Progenitor cell of endocrine pancreas (in vitro differentiated cells): ENCODE measurements around the gene GRAP2. TPM values are rescaled to one million over a fixed set of nuclear protein-coding genes. Genes with fewer than 3 reads are reported as not detected.

ENCODE experiments used
- DNase-seq: peaks from one replicate; pipeline ENCODE4 v3.0.0; 2021; ENCODE audit warnings: low spot score; ENCODE audit not compliant: unreplicated experiment
- H3K27ac Mint-ChIP-seq: 2 replicates; pipeline ENCODE4 v1.8.0; 2021; ENCODE audit warnings: mild to moderate bottlenecking, moderate library complexity, mixed read lengths
- H3K27me3 Mint-ChIP-seq: 2 replicates; pipeline ENCODE4 v1.8.0; 2021; ENCODE audit warnings: mixed read lengths
- H3K36me3 Mint-ChIP-seq: 2 replicates; pipeline ENCODE4 v1.8.0; 2022; ENCODE audit warnings: mixed read lengths; ENCODE audit not compliant: insufficient read depth
- H3K4me1 Mint-ChIP-seq: 2 replicates; pipeline ENCODE4 v1.8.0; 2021; ENCODE audit warnings: low read depth, mixed read lengths
- H3K4me3 Mint-ChIP-seq: 2 replicates; pipeline ENCODE4 v1.8.0; 2021; ENCODE audit warnings: low read depth, mild to moderate bottlenecking, moderate library complexity, mixed read lengths
- H3K9me3 Mint-ChIP-seq: 2 replicates; pipeline ENCODE4 v1.8.0; 2021; ENCODE audit warnings: low read depth, mixed read lengths
- CTCF ChIP-seq: fragments of 200-600 bp; sonication (generic); IDR thresholded peaks from one replicate; pipeline ENCODE4 v1.5.0; 2021; ENCODE audit warnings: antibody characterized with exemption, mild to moderate bottlenecking; ENCODE audit not compliant: unreplicated experiment
- long read RNA-seq: library from polyadenylated mRNA; unstranded; transcript quantifications from one replicate; pipeline ENCODE4 v2.0.0, GENCODE V29; 2020
- total RNA-seq: library from RNA; stranded (reverse); gene quantifications from 2 replicates; pipeline ENCODE4 v1.2.1, GENCODE V29; 2021

The GRAP2 gene
- total RNA-seq, result 0.58 and 0.60 TPM in 2 replicates
- long read RNA-seq, result 0 reads

GRCh38 chr22:39900306-39901227 lies at the start of gene GRAP2:
TSS of gene GRAP2 (plus strand) at chr22:39901084. CDS start at chr22:39947107, 46,023 bp downstream.
- no peak for DNase-seq
- Mint-ChIP-seq H3K9me3 (no peaks in the 10 kb centered on the region), H3K27ac (no peak within 1 kb of the TSS), H3K36me3 (no peaks in the 10 kb centered on the region), H3K4me1 (no peaks in the 10 kb centered on the region), H3K27me3 (peaks cover 18% of the 10 kb centered on the region), H3K4me3 (no peak within 1 kb of the TSS)
- no peak for TF ChIP-seq CTCF

DNA sequence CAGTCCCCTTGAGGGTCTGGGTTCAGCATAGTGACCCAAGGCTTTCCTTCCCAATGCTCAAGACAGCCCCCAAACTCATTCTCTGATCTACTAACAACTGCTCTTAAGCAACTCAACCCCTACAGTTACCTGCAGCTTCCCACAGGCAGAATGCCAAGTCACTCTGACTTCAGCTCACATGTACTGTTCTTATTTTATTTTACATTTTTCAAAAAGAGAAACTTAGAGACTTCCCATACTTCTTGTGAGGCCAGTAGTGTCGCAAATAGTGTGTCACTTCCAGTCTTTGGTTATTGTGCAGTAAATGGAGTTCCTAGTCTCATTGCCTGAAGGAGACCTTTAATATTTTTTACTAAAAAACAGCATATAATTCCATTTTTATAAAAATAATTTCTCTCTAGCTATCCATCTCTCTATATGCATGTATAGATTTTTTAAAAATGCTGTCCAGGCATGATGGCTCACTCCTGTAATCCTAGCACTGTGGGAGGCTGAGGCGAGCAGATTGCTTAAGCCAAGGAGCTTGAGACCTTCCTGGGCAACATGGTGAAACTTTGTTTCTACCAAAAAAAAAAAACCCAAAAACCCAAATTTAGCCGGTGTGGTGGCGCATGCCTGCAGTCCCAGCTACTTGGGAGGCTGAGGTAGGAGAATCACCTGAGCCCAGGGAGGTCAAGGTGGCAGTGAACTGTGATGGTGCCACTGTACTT lies 49.1 kb upstream of the GRAP2 start:
- Mint-ChIP-seq H3K4me3 (no peak overlapping the region), H3K4me1 (no peaks in the 10 kb centered on the region), H3K27me3 (peaks cover 13% of the 10 kb centered on the region), H3K36me3 (no peaks in the 10 kb centered on the region), H3K9me3 (no peaks in the 10 kb centered on the region), H3K27ac (no peak overlapping the region)
- DNase-seq, result no peak
- no peak for TF ChIP-seq CTCF

GRCh38 chr22:39852799-39853198 lies 48.1 kb upstream of the GRAP2 start:
- peaks cover 13% of the 10 kb centered on the region for H3K27me3 Mint-ChIP-seq

DNA sequence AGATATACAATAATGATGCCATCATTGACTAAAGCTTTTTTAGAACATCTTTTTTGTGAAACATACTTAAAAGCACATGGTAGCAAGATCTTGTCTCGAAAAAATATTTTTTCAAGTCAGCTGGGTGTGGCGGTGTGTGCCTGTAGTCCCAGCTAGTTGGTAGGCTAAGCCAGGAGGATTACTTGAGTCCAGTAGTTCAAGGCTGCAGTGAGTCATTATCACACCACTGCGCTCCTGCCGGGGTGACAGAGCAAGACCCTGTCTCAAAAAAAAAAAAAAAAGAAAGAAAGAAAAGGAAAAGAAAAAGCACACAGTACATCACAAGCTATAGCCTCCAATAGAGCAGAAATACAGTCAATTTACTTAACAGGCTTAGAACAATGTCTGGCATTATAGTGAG lies 44.3 kb upstream of the GRAP2 start:
- H3K27ac Mint-ChIP-seq, result no peak overlapping the region
- H3K9me3 Mint-ChIP-seq, result no peaks in the 10 kb centered on the region
- TF ChIP-seq CTCF, result no peak
- H3K27me3 Mint-ChIP-seq, result peaks cover 19% of the 10 kb centered on the region
- H3K4me3 Mint-ChIP-seq, result no peak overlapping the region
- no peaks in the 10 kb centered on the region for H3K36me3 Mint-ChIP-seq
- H3K4me1 Mint-ChIP-seq, result no peaks in the 10 kb centered on the region
- DNase-seq, result no peak

More at GRCh38 chr22:39852799-39853198, 48.1 kb upstream of the GRAP2 start:
- Mint-ChIP-seq H3K9me3 (no peaks in the 10 kb centered on the region), H3K4me3 (no peak overlapping the region), H3K4me1 (no peaks in the 10 kb centered on the region), H3K27ac (no peak overlapping the region), H3K36me3 (no peaks in the 10 kb centered on the region)
- DNase-seq, result no peak
- no peak for TF ChIP-seq CTCF

- Mint-ChIP-seq H3K36me3 (no peaks in the 10 kb centered on the region), H3K4me3 (no peak overlapping the region)
These were observed 40.8 kb upstream of the GRAP2 start for GRCh38 chr22:39859903-39860588.

More at GRCh38 chr22:39859903-39860588, 40.8 kb upstream of the GRAP2 start:
- Mint-ChIP-seq H3K9me3 (no peaks in the 10 kb centered on the region), H3K27ac (no peak overlapping the region), H3K27me3 (peaks cover 16% of the 10 kb centered on the region), H3K4me1 (no peaks in the 10 kb centered on the region)
- no peak for TF ChIP-seq CTCF
- DNase-seq, result no peak
